MM.1S (cell line): ENCODE results near the gene PTPRJ.

Experiments
- DNase-seq: peaks from one replicate; pipeline ENCODE4 v3.0.0-alpha.2; 2015
- H2AFZ ChIP-seq: fragments of 300-600 bp; sonication (generic); 2 replicates; pipeline ENCODE4 v1.6.0; 2016; ENCODE audit warnings: antibody characterized with exemption, low read length
- H3F3A ChIP-seq: fragments of 300-600 bp; sonication (generic); 2 replicates; pipeline ENCODE4 v1.6.1; 2016; ENCODE audit warnings: mild to moderate bottlenecking, antibody characterized with exemption, low read length, moderate library complexity, mixed read lengths; ENCODE audit not compliant: insufficient read depth
- H3K27ac ChIP-seq: fragments of 300-600 bp; sonication (generic); 2 replicates; pipeline ENCODE4 v1.5.1; 2016; ENCODE audit warnings: mild to moderate bottlenecking, low read length
- H3K27me3 ChIP-seq: fragments of 300-600 bp; sonication (generic); replicated peaks from 2 replicates; pipeline ENCODE4 v1.6.0; 2016; ENCODE audit warnings: low read length; ENCODE audit not compliant: insufficient read depth
- H3K36me3 ChIP-seq: fragments of 300-600 bp; sonication (generic); replicated peaks from 2 replicates; pipeline ENCODE4 v1.6.1; 2016; ENCODE audit warnings: mild to moderate bottlenecking, low read length, mixed read lengths; ENCODE audit not compliant: insufficient read depth
- H3K4me1 ChIP-seq: fragments of 300-600 bp; sonication (generic); 2 replicates; pipeline ENCODE4 v1.6.1; 2016; ENCODE audit warnings: low read length, mixed read lengths
- H3K4me2 ChIP-seq: fragments of 300-600 bp; sonication (generic); 2 replicates; pipeline ENCODE4 v1.6.0; 2016; ENCODE audit warnings: low read depth, low read length
- H3K4me3 ChIP-seq: fragments of 300-600 bp; sonication (generic); 2 replicates; pipeline ENCODE4 v1.5.1; 2016; ENCODE audit warnings: low read length, mixed read lengths
- H3K79me2 ChIP-seq: fragments of 300-600 bp; sonication (generic); 2 replicates; pipeline ENCODE4 v1.6.1; 2016; ENCODE audit warnings: mixed run types, low read length, mixed read lengths
- H3K9ac ChIP-seq: fragments of 300-600 bp; sonication (generic); 2 replicates; pipeline ENCODE4 v1.6.1; 2016; ENCODE audit warnings: low read length, mixed read lengths
- H3K9me2 ChIP-seq: fragments of 300-600 bp; sonication (generic); replicated peaks from 2 replicates; pipeline ENCODE4 v1.6.1; 2016; ENCODE audit warnings: mild to moderate bottlenecking, low read length, mixed read lengths; ENCODE audit not compliant: insufficient read depth
- H3K9me3 ChIP-seq: fragments of 300-600 bp; sonication (generic); replicated peaks from 2 replicates; pipeline ENCODE4 v1.6.1; 2016; ENCODE audit warnings: mild to moderate bottlenecking, low read length, mixed read lengths; ENCODE audit not compliant: insufficient read depth
- H4K20me1 ChIP-seq: fragments of 300-600 bp; sonication (generic); 2 replicates; pipeline ENCODE4 v1.6.1; 2016; ENCODE audit warnings: mild to moderate bottlenecking, low read length, moderate library complexity, mixed read lengths; ENCODE audit not compliant: insufficient read depth
- CTCF ChIP-seq: fragments of 300-600 bp; sonication (generic); IDR thresholded peaks from 2 replicates; pipeline ENCODE4 v1.5.1; 2016; ENCODE audit warnings: antibody characterized with exemption, low read length, mixed read lengths
- EZH2 ChIP-seq: fragments of 300-600 bp; sonication (generic); optimal IDR thresholded peaks from 2 replicates; pipeline ENCODE3; 2017; ENCODE audit warnings: low read depth, mild to moderate bottlenecking, antibody characterized with exemption, low read length, mixed read lengths
- EZH2phosphoT487 ChIP-seq: fragments of 300-600 bp; sonication (generic); IDR thresholded peaks from 2 replicates; pipeline ENCODE4 v1.6.1; 2018; ENCODE audit warnings: antibody characterized with exemption, low read length

The PTPRJ gene

GRCh38 chr11:47964546-47964945, 15.8 kb upstream of the PTPRJ start:
- Histone ChIP-seq H3K4me2 (no peak overlapping the region), H3K27ac (no peak overlapping the region), H2AFZ (no peak overlapping the region), H3K4me3 (no peak overlapping the region), H3K9ac (no peak overlapping the region), H3K9me3 (no peaks in the 10 kb centered on the region), H4K20me1 (no peaks in the 10 kb centered on the region), H3K4me1 (no peaks in the 10 kb centered on the region), H3K9me2 (no peaks in the 10 kb centered on the region), H3K36me3 (no peaks in the 10 kb centered on the region), H3K79me2 (no peaks in the 10 kb centered on the region), H3K27me3 (no peaks in the 10 kb centered on the region), H3F3A (no peaks in the 10 kb centered on the region)
- TF ChIP-seq CTCF (no peak), EZH2phosphoT487 (no peak), EZH2 (no peak)
- no peak for DNase-seq

GRCh38 chr11:47967577-47968525, 12.5 kb upstream of the PTPRJ start:
- H4K20me1 ChIP-seq, result no peaks in the 10 kb centered on the region

GRCh38 chr11:47969401-47969800, 11.0 kb upstream of the PTPRJ start:
- no peak for DNase-seq
- Histone ChIP-seq H2AFZ (no peak overlapping the region), H4K20me1 (no peaks in the 10 kb centered on the region), H3K27ac (no peak overlapping the region), H3K4me2 (no peak overlapping the region), H3K36me3 (no peaks in the 10 kb centered on the region), H3K4me1 (no peaks in the 10 kb centered on the region), H3K9ac (no peak overlapping the region), H3K9me3 (no peaks in the 10 kb centered on the region), H3F3A (no peaks in the 10 kb centered on the region), H3K27me3 (no peaks in the 10 kb centered on the region), H3K9me2 (no peaks in the 10 kb centered on the region), H3K4me3 (no peak overlapping the region), H3K79me2 (no peaks in the 10 kb centered on the region)
- TF ChIP-seq CTCF (no peak), EZH2 (no peak), EZH2phosphoT487 (no peak)

More at GRCh38 chr11:47967577-47968525, 12.5 kb upstream of the PTPRJ start:
- Histone ChIP-seq H3K9me2 (no peaks in the 10 kb centered on the region), H3K79me2 (no peaks in the 10 kb centered on the region), H3K4me1 (no peaks in the 10 kb centered on the region), H3K9ac (no peak overlapping the region), H3K27ac (no peak overlapping the region), H3F3A (no peaks in the 10 kb centered on the region), H3K4me3 (no peak overlapping the region), H3K4me2 (no peak overlapping the region), H2AFZ (no peak overlapping the region), H3K27me3 (no peaks in the 10 kb centered on the region), H3K36me3 (no peaks in the 10 kb centered on the region), H3K9me3 (no peaks in the 10 kb centered on the region)
- TF ChIP-seq EZH2 (no peak), CTCF (no peak), EZH2phosphoT487 (no peak)
- DNase-seq, result no peak
